ENCODE measurements around the gene NME7.

GRCh38 chr1:169305356-169305755, 62.2 kb downstream of the NME7 start:
- TF ChIP-seq CTCF (IDR thresholded peaks at IDR 0.05) (no peak), POLR2A (IDR thresholded peaks at IDR 0.05) (no peak)
